Calu3 (cell line): ENCODE measurements around the gene LTV1. TPM values are rescaled to one million over a fixed set of nuclear protein-coding genes. Genes with fewer than 3 reads are reported as not detected.

Experiments used
- BruUV-seq: library from RNA; stranded (reverse); fragments of 400-500 nt; replicated peaks from 2 replicates; lab custom pipeline; 2021; lab: Mats Ljungman, UMichigan
- CTCF ChIA-PET: fragments of 300-600 bp; sonication (Branson Sonifier 250); formaldehyde crosslinking; loops from one replicate; lab custom pipeline; 2022; ENCODE audit warnings: antibody characterized with exemption; lab: Charles Lee
- DNase-seq: peaks from one replicate; pipeline ENCODE4 v3.0.0; 2022
- H3K27ac Mint-ChIP-seq: one replicate; pipeline ENCODE4 v1.8.0; 2022; ENCODE audit warnings: mixed read lengths; ENCODE audit not compliant: unreplicated experiment
- H3K27me3 Mint-ChIP-seq: one replicate; pipeline ENCODE4 v1.8.0; 2022; ENCODE audit warnings: mixed read lengths; ENCODE audit not compliant: unreplicated experiment
- H3K36me3 Mint-ChIP-seq: one replicate; pipeline ENCODE4 v1.8.0; 2022; ENCODE audit warnings: mild to moderate bottlenecking, moderate library complexity, mixed read lengths; ENCODE audit not compliant: insufficient read depth, unreplicated experiment
- H3K4me1 Mint-ChIP-seq: one replicate; pipeline ENCODE4 v1.8.0; 2022; ENCODE audit warnings: mild to moderate bottlenecking, low read depth, mixed read lengths; ENCODE audit not compliant: unreplicated experiment
- H3K4me3 Mint-ChIP-seq: one replicate; pipeline ENCODE4 v1.8.0; 2022; ENCODE audit warnings: mild to moderate bottlenecking, low read depth, moderate library complexity, mixed read lengths; ENCODE audit not compliant: unreplicated experiment
- H3K9me3 Mint-ChIP-seq: one replicate; pipeline ENCODE4 v1.8.0; 2022; ENCODE audit warnings: low read depth, mixed read lengths; ENCODE audit not compliant: unreplicated experiment
- CTCF ChIP-seq: fragments of 200-600 bp; IDR thresholded peaks from one replicate; pipeline ENCODE4 v1.8.0; 2022; ENCODE audit warnings: antibody characterized with exemption; ENCODE audit not compliant: unreplicated experiment
- intact Hi-C: fragments of 100-400 bp; cut with micrococcal nuclease; formaldehyde crosslinking; loops from one replicate; pipeline ENCODE4 v1.10.0; 2022; ENCODE audit not compliant: unreplicated experiment
- total RNA-seq: library from RNA; stranded (reverse); gene quantifications from 2 replicates; pipeline ENCODE4 v1.2.3, GENCODE V29; 2022

LTV1 gene
- total RNA-seq, 1 experiment from 2014 or later: 21.8 TPM

GRCh38 chr6:143803769-143804568 lies 39.2 kb upstream of the LTV1 start:
- CTCF ChIA-PET: no interaction called here
- Mint-ChIP-seq H3K4me1 (no peaks in the 10 kb centered on the region), H3K27ac (no peak overlapping the region), H3K4me3 (no peak overlapping the region), H3K27me3 (no peaks in the 10 kb centered on the region), H3K36me3 (peaks cover 5% of the 10 kb centered on the region), H3K9me3 (peaks cover 5% of the 10 kb centered on the region)
- TF ChIP-seq CTCF: no peak
- BruUV-seq: no TSS peak
- intact Hi-C loops: no loop called here
- no peak for DNase-seq

- CTCF ChIA-PET: no interaction called here
- Mint-ChIP-seq H3K27ac (no peak overlapping the region), H3K4me1 (no peaks in the 10 kb centered on the region), H3K36me3 (peaks cover 5% of the 10 kb centered on the region), H3K27me3 (no peaks in the 10 kb centered on the region), H3K4me3 (no peak overlapping the region), H3K9me3 (no peaks in the 10 kb centered on the region)
- no peak for DNase-seq
- intact Hi-C loops: no loop called here
- BruUV-seq: no TSS peak
- no peak for TF ChIP-seq CTCF
These were observed 38.3 kb upstream of the LTV1 start for GRCh38 chr6:143804835-143805239.

GRCh38 chr6:143806282-143807102 lies 36.6 kb upstream of the LTV1 start:
- Mint-ChIP-seq H3K27ac (no peak overlapping the region), H3K36me3 (peaks cover under 1% of the 10 kb centered on the region), H3K27me3 (no peaks in the 10 kb centered on the region), H3K9me3 (no peaks in the 10 kb centered on the region), H3K4me3 (no peak overlapping the region), H3K4me1 (no peaks in the 10 kb centered on the region)
- BruUV-seq: no TSS peak
- intact Hi-C loops: no loop called here
- CTCF ChIA-PET: no interaction called here
- no peak for TF ChIP-seq CTCF
- DNase-seq: no peak

- no peak for TF ChIP-seq CTCF
- no peaks in the 10 kb centered on the region for H3K4me1 Mint-ChIP-seq
- CTCF ChIA-PET: no interaction called here
- no peak overlapping the region for H3K4me3 Mint-ChIP-seq
- no peak overlapping the region for H3K27ac Mint-ChIP-seq
- no peaks in the 10 kb centered on the region for H3K27me3 Mint-ChIP-seq
- DNase-seq: no peak
- no peaks in the 10 kb centered on the region for H3K9me3 Mint-ChIP-seq
- BruUV-seq: no TSS peak
- H3K36me3 Mint-ChIP-seq: no peaks in the 10 kb centered on the region
- intact Hi-C loops: no loop called here
These were observed 35.9 kb upstream of the LTV1 start for GRCh38 chr6:143807103-143807772.
